Activated CD4-positive, alpha-beta T cell treated with anti-CD3 and anti-CD28 coated beads, Interleukin-10, Interleukin-2, amounts not matched to agents 100 ng/mL and 50 ng/mL, durations not matched to agents 16 hours and 8 hours (primary cell): ENCODE measurements around the gene URB2.
A peak's percentile ranks its signal among the peaks of the same experiment; 100 is the strongest.

Source experiments
- DNase-seq: peaks from one replicate; pipeline ENCODE4 v3.0.0-alpha.2; 2020

URB2 gene

DNA sequence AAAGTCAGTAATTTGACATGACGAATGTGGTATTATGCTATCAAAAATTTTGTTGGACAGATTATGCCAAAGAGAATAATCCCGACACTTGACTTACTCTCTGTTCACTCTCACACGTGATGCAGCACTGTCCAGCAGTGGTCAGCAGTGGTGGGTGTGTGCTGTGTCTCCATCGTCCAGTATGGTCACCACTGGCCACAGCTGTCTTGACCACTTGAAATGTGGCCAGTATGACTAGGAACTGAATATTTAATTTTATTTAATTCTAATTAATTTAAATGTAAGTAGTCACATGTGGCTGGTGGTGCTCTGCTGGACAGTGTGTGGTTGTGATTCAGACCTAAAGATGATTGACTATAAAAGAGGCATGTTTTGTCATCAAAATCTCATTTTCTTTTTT is 24.0 kb downstream of the URB2 start:
- DNase-seq, result no peak

DNA sequence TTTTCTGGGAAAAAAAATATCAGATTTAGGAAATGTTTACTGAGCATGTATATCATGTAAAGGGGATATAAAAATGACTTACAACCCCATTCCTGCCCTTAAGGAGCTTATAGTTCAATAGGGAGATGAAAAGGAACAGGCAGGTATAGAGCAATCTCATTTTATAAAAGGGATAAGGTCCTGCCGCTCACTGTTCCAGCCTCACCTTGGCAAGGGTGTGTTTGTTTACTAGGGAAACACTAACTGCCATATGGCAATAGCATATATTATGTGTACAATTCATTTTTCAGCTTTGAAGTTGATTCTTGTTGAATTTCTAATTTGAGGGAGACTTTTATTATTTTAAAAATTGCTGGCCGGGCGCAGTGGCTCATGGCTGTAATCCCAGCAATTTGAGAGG is 25.5 kb downstream of the URB2 start:
- DNase-seq, result no peak

DNA sequence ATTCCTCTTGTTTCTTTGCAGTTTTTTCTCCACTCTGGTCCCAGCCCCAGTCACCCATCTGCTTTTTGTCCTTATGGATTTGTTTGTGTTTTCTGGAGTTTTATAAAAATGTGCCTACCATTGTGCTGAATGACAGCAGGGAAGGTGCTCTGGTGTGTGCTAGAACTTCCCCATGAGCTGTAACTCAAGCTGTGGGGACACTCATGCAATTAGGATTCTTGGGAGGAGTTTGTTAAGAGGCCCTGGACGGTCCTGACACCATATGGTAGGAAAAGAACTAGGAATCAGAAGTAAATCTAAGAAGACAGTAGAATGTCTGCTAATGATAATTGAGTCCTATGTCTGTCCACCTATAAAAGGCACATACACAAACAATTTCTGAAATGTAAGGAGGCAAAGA is 27.4 kb downstream of the URB2 start:
- no peak for DNase-seq

DNA sequence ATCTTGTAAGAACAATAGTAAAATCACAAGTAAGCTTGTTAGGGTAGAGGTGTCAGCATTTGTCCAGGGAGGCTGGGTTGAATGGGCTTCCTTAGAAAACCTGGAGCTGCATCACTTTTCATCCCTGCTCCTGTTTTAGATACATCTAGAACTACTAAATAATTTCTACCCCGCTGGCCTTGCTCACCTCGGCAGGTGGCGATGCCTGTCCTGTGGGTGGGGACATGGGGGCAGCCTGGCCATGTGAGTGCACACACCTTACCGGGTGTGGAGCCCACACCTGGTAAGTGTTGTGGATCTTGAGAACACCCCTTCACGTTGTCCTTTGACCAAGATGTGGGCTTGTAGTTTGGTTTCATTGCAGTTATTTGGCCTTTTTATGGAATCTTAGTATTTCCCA is 29.7 kb downstream of the URB2 start:
- DNase-seq, result no peak

DNA sequence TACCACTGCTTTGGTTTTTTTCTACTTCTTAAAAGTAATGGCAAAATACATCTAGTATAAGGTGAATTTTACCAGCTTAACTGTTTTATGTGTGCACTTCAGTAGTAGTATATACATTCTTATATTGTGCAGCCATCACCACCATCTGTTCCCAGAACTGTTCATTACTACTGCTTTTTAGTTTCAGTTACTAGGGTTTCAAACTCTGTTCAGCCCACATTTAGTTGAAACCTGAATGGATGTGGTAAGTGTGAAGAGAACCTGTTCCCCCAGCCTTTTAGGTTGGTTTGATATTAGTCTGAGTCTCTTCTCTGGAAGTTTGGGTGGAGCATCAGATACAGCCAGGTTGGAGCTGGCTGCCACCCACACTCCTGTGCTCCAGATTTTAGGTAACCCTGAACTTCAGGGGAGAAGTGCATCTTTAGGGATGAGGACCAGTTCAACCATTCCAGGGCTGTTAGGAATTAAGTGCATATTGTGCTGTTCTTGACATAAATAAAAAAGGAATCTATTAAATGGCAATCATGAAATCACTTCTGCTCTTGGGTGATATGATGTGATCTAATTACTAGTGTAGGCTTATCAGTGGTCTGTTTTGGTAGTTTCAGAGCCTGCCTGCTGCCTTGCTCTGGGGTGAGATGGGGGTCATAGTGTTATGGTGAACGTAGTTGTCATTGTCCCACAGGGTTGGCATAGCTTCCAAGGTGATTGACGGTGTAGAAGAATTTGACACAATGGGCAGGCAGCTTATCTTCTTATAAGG is 32.1 kb downstream of the URB2 start:
- DNase-seq, result peak; percentile 10

DNA sequence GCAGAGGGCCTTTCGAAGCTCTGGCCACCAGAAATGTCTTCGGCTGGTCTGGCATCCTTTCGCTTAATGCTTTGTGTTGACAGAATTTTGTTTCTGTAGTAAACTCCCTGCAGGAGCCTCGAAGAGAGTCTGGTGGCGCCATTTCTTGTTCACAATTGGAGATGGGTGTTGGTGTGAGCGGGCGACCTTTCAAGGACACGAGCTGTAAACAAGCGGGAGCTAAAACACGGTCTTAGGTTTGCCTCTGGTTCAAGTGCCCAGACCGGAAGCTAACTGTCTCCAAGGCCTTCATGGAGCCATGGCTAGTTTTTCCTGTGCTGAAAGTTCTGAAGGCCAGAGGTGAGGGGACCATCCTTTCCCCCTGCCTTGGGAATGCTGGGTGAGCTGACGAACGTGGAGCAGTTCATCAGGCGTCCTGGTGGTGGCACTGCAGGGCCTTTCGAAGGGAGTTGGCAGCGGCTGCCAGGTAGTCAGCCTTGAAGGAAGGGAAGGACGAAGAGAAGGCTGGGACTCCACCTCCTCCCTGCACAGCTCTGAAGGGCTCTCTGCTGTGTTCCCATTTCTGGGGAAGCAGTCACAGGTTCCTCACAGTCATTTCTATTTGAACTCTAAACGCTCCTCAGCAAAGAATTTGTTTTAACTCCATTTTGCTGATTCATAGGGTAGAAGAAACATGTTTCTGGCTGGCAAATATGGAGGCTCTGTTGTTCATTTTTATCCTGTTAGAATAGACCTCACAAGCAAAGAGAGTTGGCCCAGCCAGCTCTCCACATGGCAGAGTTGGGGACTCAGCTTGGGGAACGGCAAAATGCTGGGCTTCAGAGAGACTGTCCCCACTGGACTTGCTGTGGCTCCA is 35.2 kb downstream of the URB2 start:
- peak; percentile 69 for DNase-seq

DNA sequence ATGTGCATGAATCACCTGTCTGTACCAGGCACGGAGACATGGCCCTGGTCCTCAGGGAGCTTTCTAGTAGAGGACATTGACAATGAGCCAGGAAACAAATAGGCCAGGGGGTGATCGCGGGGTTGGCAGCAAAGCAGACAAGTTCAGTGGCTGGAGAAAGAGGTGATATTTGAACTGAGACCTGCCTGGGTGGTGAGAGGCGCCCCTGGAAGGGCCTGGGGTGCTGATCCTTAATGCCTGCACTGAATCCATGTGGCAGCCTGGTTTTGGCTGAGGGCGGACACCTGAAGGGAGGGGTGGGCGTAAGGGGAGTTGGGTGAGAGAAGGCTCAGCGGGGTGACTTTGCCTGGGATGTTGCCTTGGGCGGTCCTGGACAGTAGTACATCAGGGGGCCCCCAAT is 35.9 kb downstream of the URB2 start:
- DNase-seq, result no peak

DNA sequence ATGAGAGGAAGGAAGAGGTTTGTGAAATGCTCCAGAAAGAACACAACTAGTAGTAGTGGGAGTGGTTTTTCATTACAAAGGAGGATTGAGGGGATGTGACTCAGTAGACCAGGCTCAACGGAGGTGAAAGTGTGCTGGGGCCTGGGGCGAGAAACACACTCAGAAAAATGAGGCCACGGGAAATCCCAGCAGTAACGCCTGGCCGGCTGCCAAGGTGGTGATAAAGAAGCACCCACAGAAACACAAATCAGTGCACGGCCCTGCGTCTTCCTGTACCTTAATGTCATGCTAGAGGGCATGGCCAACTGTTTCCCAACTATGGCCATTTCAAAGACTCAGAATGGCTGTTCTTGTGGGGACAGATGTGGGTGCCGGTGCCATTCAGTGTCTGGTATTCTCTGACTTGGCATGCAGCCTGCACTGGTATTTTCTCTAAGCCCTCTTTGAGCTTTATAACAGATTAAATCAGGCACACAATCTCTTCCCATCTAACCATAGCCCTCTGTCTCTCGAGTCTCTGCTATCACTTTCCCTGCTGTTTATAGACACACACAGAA is 38.2 kb downstream of the URB2 start:
- peak; percentile 89 for DNase-seq

DNA sequence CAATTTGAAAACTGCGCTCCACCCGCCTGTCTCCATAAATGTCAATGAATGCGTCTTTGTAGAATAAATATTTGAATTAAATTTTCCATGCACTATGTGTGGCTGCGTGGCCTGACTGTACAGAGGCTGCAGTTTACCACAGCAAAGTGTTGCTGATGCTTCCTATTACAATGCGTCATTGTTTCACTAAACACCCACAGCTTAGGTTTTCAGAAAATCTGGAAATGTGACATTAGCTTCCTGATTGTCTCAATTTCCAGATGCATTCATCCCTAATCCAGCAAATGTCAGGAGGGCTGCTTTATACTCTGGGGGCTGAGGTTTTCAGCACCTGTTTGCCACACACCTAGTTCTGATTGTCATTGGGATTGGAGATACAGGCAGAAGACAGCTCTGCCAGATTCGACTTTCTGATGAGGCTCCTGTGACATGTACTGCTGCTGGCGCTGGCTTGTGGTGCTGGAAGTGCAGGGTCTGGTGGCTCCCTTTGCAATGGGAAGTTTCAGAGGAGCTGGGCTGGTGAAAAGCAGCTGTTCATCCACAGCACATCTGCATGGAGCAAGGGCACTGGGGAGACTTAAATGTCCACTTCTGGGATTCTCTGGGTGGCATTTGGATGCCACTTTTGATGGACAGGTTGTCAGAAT is 40.0 kb downstream of the URB2 start:
- DNase-seq, result no peak

DNA sequence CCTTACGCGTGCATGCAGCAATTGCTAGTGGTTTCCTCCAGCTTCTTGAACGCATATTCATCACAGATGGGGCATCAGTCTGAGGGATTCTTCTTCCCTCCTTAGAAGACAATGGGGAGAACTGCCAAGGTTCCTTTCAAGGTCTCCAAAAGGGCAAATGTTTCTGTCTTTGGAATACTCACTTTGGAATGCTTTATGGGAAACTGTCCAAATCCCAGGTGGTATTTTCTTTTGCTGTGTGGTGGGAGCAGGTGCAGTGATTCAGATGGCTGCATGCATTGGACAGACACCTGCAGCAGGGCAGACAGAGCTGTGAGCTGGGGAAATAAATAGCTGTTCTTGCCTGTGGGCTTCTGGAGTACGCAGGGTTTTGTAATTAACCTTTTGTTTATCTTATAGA is 40.5 kb downstream of the URB2 start:
- DNase-seq, result no peak

DNA sequence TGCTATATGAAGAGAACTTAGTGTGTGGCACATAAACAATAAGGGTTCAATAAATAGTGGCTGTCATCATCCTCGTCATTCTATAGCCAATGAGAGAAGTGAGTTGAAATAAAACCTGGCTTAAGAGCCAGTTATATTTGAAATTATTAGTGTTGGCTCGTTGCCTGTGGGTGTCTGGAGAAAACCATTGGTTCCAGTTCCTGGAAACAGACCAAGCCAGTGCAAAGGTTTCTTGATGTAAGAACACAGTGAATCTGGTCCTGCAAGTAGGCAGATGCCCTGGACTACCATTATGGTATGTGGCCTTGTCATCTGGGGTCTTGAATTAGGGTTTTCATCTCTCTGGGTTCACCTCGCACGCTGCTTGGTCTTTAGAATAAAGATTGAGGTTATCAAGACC is 43.3 kb downstream of the URB2 start:
- no peak for DNase-seq

DNA sequence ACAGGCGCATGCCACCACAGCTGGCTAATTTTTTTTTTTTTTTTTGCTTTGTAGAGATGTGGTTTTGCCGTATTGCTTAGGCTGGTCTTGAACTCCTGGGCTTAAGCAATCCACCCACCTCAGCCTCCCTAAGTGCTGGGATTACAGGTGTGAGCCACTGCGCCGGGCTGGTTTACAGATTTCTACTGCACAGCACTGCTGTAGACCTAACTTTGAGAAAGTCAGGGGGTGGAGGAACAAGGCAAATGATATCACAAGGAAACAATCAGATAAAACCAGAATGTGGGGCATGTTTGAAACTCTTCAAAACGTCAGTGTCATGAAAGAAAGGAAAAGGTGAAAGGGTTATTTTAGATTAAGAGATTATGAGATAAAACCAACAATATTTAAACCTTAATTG is 45.3 kb downstream of the URB2 start:
- DNase-seq, result no peak

DNA sequence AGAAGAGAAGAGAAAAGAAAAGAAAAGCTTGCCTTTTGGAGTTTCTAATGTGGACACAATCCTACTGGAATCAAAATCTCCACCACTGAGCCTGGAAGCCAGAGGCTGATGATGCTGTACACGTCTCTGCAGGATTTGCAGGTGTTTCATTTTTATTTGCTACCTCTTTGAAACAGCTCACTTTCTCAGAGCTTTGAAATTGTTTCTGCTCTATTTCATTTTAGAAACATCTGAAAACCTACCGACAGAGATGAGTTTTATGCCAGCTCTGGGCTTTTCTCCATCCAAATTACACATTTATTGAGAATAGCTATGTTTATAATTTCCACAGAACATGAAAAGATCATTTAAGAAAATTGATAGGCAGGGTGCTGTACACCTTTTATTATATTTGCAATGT is 46.2 kb downstream of the URB2 start:
- DNase-seq, result no peak

DNA sequence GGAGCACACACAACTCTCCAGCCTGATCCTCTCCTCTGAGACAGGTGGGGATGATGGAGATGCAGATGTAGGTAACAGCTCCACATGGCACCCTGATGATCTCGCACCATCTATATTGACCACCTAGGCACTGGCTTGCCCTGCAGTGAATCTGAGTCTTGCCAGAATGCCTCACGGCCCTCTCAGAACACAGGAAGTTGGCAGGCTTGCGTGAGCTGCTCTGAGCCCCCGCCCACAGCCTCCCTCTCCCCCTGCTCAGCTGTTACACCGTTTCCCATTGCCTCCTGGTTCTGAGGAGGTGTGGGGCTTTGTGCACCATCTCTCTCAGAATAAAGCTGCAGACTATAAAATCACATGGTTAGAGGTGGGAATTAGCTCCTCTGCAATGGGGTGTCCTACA is 48.0 kb downstream of the URB2 start:
- DNase-seq, result no peak

DNA sequence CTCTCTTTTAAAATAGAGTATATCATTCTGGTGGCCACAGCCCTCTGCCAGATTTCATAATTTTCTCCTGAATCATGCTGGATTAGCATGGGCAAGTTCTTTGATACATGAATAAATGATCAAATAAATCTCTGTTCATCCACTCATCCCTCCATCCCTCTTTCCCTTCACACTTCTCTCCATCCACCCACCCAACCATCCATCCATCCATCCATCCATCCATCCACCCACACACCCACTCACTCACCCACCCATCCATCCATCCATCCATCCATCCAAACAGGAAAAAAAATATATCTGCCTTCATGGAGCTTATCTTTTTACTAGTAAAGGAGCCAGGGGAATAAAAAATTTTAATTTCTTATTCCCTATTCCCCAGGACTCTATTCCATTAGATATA is 49.3 kb downstream of the URB2 start:
- DNase-seq, result no peak

DNA sequence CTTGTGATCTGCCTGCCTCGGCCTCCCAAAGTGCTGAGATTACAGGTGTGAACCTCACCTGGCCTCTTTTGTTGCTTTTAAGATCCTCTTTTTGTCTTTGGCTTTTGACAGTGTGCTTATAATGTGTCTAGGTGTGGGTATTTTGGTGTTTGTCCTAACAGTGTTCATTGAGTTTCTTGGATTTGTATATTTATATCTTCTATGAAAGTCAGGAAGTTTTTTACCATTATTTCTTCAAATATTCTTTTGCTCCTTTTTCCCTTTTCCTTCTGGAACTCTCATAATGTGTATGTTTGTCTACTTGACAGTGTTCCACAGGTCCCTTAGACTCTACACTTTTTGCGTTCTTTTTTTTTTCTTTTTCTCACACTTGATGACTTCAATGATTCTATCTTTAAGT is 59.1 kb downstream of the URB2 start:
- DNase-seq, result no peak

DNA sequence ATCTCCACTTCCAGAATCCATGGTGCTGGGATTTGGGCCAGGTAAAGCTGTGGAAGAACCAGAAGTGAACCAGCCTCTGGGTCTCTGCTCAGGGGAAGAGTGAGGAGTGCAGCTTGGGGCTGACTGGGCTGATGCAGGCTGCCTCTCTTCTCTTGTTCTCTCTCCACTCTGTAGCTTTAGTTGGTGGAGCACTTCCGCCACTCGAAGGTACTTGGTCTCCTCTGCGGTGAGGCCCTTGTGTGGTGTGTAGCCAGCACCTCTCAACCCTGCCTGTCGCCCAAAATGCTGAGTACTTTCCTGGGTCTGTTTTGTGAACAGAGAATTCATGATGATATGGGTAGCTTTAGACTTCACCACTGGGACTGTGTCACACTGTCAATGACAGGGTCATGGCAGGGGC is 63.2 kb downstream of the URB2 start:
- DNase-seq, result no peak

DNA sequence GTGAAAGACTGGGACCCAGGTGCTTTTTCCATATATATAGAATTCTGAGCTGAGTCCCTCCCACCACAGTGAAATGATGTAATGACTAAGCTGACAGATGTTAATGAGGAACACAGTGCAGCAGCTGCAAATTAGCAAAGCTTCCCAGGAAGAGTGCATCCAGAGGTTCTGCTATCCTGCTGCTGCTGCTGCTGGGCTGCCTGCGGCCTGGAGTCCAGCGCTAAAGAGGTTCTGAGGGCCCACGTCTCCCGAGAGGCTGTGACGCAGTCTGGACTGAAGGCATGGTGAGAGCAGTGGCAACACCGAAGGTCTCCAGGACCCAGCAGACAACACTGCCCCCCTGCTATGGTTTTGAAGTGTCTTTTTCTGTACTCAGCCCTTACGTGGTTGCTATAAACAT is 63.9 kb downstream of the URB2 start:
- no peak for DNase-seq

DNA sequence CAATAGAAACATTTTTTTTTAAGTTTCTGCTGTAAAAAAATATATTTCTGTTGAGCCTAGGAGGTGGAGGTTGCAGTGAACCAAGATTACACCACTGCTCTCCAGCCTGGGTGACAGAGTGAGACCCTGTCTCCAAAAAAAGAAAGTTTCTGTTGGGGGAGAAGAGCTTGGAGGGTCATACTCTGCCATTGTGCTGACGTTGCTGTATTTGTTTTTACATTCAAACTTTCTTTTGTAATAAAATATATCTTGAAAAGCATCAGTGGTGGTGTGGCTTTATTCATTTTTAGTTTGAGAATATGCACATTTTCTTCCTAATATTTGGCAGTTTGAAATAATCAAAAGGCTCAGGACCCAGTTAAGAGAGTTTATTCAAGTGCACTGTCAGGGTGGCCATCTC is 64.6 kb downstream of the URB2 start:
- DNase-seq, result no peak

DNA sequence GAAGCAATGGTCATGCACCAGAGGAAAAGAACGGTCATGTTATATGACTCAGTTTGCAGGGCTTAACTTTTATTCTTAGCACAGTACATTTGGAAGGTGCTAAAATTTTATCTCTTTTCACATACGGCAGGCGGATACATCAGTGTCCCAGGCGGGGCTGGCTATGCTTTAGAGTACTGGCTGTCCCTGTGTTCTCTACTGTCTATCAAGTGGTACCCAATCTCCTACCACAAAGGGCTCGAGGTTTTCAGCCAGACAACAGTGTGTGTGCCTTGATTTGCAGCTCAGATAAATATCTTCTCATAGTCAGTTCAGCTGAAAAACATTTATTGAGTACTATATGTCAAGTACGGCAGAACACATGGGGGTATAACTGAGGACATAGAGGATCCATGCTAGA is 65.3 kb downstream of the URB2 start:
- DNase-seq, result no peak

DNA sequence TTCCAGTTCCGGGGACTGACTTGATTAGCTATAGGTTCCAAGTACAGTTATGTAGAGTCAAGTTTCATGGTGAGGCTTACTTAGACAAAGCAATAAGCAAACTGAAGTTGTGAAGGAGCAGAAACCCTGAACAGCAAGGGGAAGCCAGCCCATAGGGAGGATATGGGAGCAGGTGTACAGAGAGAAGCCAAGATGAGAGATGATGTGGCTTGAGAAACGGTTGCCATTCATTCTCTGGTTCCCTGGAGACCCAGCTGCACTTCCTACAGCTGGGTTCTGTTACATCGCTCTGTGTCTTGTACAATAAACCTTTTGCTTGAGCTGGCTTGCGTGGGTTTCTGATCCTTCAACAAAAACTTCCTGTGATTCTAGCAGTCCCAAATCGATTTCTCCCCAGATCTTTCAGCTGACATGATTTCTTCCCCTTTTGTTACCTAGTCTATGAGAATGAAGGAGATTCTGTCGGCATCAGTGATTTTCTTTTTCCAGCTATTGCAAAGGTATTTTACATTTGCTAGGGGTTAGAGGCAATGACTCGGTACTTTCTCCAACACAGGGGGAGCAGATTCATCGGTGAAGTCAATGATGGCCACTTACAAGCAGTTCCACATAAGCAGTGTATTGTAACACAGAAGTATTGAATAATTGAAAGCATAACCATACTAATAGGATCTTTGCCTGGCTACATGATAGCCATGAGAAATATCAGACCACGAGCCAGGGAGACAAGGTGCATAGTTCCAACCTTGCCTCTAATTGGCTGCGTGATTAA is 67.3 kb downstream of the URB2 start:
- no peak for DNase-seq

DNA sequence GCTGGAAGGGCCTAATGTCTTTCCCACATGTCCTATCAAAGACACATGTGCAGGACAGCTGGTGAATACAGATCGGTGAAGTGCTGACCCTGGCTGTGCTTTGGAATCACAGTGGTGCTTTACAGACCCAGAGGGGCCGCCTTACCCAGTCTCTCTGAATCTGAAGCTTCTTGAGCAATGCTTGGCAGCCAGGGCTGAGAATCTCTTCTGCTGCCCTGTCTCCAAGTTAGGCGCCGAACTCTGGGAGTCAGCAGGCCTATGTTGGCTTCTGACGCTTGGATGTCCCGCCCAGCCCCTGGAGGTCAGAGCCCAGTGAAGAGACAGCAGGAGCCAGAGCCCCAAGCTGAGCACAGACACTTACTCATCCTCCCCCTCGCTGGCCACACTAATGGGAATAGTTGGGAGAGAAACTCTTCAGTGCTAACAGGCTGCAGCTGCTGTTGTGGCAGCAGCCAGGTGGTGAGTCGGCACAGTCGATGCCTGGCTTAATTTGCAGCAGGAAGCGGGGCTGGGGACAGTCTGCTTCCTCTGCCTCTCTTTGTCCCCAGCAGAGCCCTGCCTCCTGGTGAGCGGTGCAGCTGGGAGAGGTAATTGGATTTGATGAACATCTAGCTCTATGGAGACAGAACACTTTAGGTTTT is 68.1 kb downstream of the URB2 start:
- DNase-seq, result no peak
